PFSK-1 (cell line): ENCODE data around the gene CDHR2.

ENCODE experiments used
- FOXP2 ChIP-seq: optimal IDR thresholded peaks from 2 replicates; pipeline ENCODE3; 2011; ENCODE audit warnings: borderline replicate concordance, control low read depth, inconsistent platforms; ENCODE audit not compliant: insufficient read depth; ENCODE audit errors: extremely low read length, extremely low read depth
- POLR2AphosphoS5 ChIP-seq: IDR thresholded peaks from 2 replicates; pipeline ENCODE4 v1.6.1; 2012; ENCODE audit warnings: low read depth, mild to moderate bottlenecking, control low read depth, low read length, moderate library complexity
- REST ChIP-seq, 2 experiments: IDR thresholded peaks; 2 replicates each; pipeline versions ENCODE4 v1.6.1 to v1.8.0; 2011 to 2012; ENCODE audit warnings: low read depth in 2 of 2, low read length in 2 of 2, control low read depth in 1 of 2, inconsistent platforms in 1 of 2, mild to moderate bottlenecking in 1 of 2, moderate library complexity in 1 of 2; ENCODE audit not compliant: insufficient read depth in 1 of 2
- SIN3A ChIP-seq: IDR thresholded peaks from 2 replicates; pipeline ENCODE4 v1.6.1; 2012; ENCODE audit warnings: mild to moderate bottlenecking, low read length, moderate library complexity, borderline replicate concordance; ENCODE audit not compliant: insufficient read depth
- TAF1 ChIP-seq: IDR thresholded peaks from 2 replicates; pipeline ENCODE4 v1.6.1; 2012; ENCODE audit warnings: low read length, control low read depth, borderline replicate concordance; ENCODE audit not compliant: insufficient read depth

The CDHR2 gene

DNA sequence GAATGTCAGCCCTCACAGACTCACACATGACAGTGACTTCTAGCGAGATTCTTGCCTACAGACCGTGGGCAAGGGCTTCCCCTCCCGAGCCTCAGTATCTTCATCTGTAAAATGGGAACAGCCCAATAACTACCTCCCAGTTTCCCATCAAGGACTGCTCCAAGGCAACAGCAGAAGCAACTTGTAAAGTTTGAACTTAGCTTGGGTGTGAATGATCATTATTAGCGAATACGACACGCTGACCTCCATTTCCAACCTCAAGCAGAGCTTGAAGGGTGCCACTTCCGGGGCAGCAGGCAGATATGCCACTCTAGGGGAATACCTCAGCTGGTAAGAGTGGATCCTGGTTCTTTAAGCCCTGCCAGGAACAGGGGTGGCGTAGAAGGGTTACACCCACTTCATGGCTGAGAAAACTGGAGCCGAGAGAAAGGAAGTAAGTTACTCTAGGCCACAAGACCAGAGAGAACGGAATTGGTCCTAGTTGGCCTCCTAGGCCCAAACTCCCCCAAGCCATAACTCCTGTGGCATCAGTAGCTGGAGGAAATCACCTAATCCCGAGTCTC is 14.0 kb upstream of the CDHR2 start:
- no peak for TF ChIP-seq POLR2AphosphoS5
- TF ChIP-seq TAF1 = no peak
- TF ChIP-seq REST (IDR thresholded peaks at IDR 0.05; ENCODE audit: insufficient read depth in 1 of 2, low read depth in 2 of 2, low read length in 2 of 2) = no peak
- no peak for TF ChIP-seq SIN3A
- TF ChIP-seq FOXP2 = no peak

- TF ChIP-seq SIN3A = no peak
These were observed 13.4 kb upstream of the CDHR2 start for GRCh38 chr5:176535664-176536131.

GRCh38 chr5:176536132-176536901 is 12.8 kb upstream of the CDHR2 start:
- TF ChIP-seq TAF1 (no peak), SIN3A (peak; percentile 95; the same call in 1 of the 2 replicates), REST (IDR thresholded peaks at IDR 0.05; ENCODE audit: insufficient read depth in 1 of 2, low read depth in 2 of 2, low read length in 2 of 2) (no peak), POLR2AphosphoS5 (no peak)

GRCh38 chr5:176536902-176537553 is 12.1 kb upstream of the CDHR2 start, which contains the start of gene RNF44:
Gene RNF44, minus strand, starts transcription at chr5:176537402. Its CDS starts 4,930 bp downstream, at chr5:176532472.
- 0 out of 2 replicates have a peak, but pooled peaks have one; percentile 19 for TF ChIP-seq SIN3A
- peak; percentile 68; the same call in 1 of the 2 replicates for TF ChIP-seq TAF1
- no peak for TF ChIP-seq FOXP2
- TF ChIP-seq POLR2AphosphoS5 = peak; percentile 53
- TF ChIP-seq REST (IDR thresholded peaks at IDR 0.05; ENCODE audit: insufficient read depth in 1 of 2, low read depth in 2 of 2, low read length in 2 of 2) = peak in 1 of 2 experiments; percentile 80; a peak in 2 of 4 replicates

- no peak for TF ChIP-seq REST (IDR thresholded peaks at IDR 0.05; ENCODE audit: insufficient read depth in 1 of 2, low read depth in 2 of 2, low read length in 2 of 2)
- peak; percentile 43; the same call in 1 of the 2 replicates for TF ChIP-seq POLR2AphosphoS5
- no peak for TF ChIP-seq FOXP2
- TF ChIP-seq TAF1 = no peak
- TF ChIP-seq SIN3A = no peak; the same call in 1 of the 2 replicates
These were observed 11.4 kb upstream of the CDHR2 start for GRCh38 chr5:176537554-176538229.
